ENCODE measurements around the gene TPO.
"Not testable (repeated sequence)": the region's sequence is repeated elsewhere in the genome, so short reads cannot be mapped to it uniquely, and the experiment has no call there.

TPO gene

DNA sequence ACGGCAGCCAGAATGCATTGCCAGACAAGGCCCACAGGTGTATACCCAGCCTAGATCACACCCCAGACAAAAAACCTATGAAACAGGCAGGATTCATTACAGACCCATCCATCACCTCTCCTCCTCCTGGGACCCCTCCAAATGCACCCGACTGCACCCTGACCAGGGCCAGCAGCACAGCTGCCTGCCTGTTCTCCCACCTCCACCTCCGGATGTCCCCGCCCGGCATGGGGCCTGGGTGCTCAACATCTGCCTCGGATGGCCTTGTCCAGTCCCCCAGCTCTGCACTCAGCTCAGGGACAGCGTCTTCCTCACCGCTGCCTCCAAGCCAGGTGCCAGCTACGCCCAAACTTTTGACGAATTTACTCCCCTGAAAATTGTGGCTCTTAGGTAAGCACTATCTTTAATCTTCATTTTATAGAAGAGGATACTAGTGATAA, 91.1 kb downstream of the TPO start:
- DNase-seq: no peak

DNA sequence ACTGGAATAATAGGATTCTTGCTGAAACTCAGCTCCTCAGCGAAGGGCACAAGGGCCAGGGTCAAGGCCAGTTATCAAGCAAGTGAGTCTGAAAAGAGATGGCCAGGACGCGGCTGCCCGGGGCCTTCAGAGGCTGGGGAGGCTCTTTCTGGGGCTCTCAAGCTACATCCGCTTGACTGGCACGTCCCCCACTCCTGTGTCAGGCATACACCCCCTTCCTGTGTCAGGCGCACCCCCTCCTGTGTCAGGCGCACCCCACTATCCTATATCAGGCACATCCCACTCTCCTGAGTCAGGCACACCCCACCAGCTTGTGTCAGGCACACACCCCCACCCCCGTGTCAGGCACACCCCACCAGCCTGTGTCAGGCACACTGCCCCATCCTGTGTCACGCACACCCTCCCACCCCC, 91.8 kb downstream of the TPO start:
- DNase-seq: no peak

DNA sequence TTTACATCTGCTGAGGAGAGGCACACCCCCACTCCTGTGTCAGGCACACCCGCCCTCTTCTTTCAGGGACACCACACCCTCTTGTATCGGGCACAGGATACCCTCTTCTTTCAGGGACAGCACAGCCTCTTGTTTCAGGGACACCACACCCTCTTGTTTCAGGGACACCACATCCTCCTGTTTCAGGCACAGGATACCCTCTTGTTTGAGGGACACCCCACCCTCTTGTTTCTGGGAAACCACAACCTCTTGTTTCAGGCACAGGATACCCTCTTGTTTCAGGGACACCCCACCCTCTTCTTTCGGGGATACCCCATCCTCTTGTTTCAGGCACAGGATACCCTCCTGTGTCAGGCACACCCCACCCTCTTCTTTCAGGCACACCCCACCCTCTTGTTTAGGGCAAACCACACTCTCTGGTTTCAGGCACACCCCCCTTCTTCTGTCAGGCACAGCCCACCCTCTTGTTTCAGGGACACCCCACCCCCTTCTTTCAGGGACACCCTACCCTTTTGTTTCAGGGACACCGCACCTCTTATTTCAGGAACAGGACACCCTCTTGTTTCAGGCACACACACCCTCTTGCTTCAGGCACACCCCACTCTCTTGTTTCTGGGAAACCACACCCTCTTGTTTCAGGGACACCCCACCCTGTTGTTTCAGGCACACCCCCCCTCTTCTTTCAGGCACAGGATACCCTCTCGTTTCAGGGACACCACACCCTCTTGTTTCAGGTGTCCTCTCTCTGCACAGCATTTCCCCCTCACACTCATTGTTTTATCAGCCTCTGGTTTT, 96.2 kb downstream of the TPO start:
- no peak for DNase-seq

DNA sequence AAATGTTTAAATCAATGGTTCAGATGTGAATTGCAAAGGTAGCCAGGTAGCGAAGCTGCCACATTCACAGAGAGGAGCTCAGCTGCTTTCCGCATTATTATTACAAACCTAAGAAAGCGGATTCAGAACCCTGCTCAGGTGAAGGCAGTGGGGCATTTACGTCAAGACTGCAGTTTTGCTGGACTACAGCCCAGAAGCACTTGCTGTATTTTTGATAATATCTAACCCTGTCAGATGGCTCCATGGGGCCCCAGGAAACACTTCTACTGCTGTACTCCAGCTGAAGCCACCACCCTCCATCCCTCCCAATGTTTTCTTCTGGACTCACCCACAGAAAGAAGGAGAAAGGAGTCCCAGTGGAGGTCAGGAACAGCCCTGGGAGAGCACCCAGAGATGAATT, 96.9 kb downstream of the TPO start:
- DNase-seq: no peak

DNA sequence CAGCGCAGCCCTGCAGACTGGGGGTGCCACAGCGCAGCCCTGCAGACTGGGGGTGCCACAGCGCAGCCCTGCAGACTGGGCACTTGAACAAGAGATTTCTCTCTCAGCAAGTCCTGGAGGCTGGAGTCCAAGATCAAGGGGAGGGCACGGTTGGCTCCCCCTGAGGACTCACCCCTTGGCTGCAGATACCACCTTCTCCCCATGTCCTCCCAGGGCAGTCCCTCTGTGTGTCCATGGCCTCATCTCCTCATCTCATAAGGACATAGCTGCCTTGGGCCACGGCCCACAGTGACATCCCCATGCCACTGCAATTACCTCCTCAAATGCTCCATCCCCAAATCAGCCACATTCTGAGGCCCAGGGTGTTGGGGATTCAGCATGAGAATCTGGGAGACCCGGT, 98.2 kb downstream of the TPO start:
- no peak for DNase-seq

DNA sequence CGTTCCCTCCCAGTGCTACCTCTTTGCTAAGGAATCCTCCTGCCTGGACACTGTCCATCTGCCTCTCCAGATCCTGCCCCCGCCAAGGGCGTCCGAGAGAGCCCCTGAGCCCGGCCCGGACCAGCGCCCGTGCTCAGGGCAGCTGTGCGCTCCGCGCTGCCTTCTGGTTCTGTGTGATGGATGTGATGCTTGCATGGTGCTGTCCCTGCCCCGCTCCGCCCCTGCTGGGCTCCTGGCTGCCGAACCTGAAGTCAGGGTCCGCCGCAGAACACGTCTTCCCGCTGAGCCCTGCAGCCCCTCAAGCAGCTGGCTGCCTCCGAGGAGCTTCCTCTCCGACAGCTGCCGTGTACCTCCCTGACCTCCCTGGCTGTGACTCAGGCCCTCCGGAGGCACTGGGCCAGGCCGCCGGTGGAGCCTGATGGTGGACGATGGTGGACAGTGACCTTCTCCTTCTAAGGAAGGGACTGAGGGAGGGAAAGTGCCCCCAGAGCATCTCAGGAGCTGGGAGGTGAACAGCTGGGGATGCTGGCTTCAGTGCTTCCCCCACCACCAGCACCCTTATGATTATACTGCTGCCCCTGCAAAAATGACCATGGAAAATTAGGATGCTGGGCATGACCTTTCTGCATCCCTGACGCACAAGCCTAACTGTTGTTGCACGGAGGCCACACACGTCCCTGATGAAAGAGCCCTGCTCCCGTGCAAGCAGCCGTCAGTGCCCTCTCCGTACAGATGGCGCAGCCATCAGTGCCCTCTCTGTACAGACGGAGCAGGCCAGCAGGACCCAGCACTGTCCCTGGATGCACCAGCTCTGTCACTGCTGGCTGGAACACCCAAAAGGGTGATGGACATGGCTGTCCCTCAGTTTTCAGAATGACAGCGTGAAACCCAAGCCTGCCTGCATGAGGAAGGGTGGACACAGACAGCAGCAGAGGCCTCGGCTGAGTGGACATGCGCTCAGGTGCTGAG, 99.3 kb downstream of the TPO start:
- DNase-seq: no peak

DNA sequence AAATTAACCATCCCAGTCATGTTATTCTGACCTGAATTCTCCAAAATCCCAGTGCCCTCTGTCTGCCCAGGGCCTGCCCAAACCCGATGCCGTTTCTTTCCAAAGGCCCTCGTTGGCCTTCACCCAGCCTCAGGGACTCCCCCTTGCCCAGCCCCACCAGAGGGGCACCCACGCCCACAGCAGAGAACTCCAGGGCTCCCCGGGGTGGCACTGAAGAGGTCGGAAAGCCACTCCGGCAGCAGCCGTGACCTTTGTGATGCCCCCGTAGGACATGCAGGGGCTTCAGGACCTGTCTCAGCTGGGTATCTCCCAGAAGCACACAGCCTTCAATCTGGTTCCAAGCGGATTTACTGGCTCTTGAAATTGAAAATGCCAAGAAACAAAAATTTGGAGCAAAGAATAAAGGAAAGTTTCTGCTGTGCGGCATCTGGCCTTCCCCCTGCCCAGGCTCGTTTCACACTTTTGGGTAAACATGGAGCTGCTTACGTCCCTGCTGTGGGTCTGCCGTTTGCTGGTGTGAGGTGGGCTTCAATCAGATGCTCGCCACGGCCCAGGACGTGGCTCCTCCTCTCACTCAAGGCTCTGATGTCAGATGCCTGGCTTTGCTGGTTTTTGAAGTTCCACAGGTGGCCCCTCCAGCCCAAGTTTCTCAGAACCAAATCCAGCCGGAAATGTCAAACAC, 101.3 kb downstream of the TPO start:
- no peak for DNase-seq

DNA sequence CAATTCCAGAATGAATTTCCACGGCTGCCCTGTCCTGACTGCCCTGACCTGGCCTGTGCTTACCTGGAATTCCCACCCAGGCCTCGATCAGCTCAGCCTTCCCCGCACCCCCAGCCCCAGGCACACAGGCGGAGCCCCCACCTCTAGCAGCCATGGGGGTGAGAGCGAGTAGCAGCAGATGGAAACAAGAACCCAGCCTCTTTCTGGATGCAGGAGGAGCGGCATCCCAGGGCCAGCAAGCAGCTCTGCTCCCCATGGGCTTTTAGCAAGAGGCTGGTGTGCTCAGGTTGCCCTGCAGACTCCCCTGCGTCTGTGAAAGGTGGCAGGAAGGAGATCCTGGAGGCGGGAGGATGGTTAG, 101.8 kb downstream of the TPO start:
- DNase-seq: no peak

DNA sequence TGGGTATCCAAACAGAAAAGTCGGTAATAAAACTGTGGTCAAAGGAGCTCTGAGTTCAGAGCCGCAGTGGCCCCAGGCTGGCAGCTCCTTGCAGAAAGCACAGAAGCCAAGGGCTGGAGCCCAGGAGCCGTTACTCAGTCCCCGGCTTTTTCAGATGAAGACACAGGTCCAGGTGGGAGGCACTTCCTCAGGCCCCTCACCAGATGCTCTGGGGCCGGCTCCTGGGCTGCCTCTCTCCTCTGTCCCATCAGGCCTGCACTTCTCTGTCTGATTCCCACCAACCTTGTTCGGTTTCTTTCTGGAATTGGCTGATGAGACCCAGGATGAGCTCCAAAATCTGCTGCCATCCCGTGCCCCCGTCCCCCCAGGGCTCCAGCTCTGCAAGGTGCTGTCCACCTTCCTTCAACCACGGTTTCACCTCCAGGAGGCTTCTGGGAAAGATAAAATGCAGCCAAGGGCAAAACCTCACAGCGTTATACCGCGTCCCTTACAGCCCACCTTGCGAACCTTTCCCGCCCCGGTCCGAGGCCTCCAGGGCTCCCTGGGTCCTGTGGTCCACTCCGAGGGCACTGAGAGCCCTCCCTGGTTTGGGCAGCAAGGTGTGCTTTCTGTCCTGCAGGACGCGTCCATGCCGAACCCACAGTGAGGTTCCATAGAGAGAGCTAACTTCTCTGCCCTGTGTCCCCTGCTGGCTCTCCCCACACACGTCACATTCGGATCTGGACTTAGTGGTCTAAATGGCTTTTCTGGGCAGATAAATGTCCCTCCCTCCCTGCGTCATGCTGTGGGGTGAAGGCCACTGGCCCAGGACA, 102.9 kb downstream of the TPO start:
- no peak for DNase-seq

DNA sequence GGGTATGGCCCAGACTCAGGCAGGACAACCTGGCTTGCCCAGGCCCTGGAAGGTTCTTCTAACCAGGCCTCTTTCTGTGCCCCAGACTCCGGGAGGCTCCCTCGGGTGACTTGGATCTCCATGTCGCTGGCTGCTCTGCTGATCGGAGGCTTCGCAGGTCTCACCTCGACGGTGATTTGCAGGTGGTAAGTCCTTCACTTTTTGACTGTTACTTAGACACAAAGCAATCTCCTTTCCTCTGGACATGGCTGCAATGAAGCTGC, 103.5 kb downstream of the TPO start:
- no peak for DNase-seq

DNA sequence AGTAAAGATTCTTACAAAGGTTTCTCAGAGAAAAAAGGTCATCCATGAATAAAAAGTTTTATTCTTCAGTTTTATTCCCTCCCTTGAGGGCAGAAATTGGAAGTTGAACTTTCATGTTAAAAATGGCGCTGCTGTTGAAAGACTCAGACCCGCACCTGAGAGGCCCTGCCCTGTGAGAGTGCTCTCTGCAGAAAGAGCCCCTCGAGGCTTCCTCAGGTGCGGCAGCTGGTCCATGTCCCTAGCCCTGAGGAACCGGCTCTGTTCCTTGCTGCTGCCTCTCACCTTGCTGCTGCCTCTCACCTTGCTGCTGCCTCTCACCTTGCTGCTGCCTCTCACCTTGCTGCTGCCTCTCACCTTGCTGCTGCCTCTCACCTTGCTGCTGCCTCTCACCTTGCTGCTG, 104.0 kb downstream of the TPO start:
- not testable (repeated sequence) for DNase-seq

DNA sequence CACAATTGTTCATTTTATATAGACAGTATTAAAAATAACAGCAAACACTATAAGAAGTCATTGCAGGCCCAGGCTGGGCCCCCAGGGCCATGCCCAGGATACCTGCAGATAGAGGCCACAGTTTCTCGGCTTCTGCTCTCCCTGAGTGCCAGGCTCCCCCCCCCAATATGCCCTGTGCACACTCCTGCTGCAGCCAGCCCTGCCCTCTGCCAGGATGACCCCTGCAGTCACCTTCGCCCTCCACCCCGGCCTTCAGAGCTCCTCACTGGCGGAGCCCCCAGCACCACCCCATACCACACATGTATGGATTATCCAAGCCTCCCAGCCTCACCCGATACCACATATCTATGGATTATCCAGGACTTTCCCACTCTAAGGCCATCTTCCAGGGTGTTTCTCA, 104.5 kb downstream of the TPO start:
- DNase-seq: no peak

DNA sequence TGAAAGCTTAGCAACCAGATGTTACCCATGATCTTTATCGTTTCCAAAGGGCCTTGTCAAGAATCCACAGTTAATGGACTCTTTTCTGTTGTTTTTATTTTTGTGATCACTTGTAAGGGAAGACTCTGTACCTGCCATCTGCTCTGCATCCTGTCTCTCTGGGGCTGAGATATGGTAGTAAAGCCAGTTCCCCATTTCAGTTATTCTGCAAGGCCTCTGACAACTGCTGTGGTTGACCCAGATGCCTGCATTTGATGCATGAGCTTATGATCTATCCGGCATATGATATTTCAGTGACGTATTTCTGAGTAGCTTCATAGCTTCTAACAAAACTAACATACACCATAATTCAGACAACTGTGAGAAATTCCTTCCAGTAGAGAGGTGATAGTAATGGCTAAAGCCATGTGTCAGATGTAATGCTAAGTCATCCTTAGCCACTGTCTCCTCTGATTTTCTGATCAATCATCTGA, 105.1 kb downstream of the TPO start:
- no peak for DNase-seq

DNA sequence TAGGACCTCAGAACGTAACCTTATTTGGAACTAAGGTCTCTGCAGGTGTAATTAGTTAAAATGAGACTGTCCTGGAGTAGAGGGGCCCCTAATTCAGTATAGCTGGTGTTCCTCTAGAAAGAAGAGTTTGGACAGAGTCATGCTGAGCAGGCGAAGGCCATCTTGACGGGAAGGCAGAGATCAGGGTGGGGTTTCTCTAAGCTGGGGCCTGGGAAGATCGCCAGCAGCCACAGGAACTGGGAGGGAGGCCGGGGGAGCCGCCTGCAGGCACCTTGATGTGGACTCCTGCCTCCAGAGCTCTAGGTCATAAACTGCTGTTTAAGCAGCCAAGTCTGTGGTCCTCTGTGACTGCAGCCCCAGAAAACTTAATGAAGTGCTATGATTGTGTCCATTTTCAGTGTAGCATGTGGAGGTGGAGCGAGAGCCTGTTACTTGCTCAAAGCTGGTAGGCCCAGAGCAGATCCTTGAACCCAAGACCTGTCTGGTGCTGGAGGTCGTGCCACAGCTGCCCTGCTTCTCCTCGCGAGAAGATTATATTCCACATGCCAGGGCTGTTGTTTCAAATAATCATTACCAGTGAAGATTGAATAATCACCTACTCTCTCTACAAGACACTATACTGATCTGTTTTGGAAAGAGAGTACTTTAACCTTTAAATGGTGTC, 105.7 kb downstream of the TPO start:
- peak; percentile 3 for DNase-seq

DNA sequence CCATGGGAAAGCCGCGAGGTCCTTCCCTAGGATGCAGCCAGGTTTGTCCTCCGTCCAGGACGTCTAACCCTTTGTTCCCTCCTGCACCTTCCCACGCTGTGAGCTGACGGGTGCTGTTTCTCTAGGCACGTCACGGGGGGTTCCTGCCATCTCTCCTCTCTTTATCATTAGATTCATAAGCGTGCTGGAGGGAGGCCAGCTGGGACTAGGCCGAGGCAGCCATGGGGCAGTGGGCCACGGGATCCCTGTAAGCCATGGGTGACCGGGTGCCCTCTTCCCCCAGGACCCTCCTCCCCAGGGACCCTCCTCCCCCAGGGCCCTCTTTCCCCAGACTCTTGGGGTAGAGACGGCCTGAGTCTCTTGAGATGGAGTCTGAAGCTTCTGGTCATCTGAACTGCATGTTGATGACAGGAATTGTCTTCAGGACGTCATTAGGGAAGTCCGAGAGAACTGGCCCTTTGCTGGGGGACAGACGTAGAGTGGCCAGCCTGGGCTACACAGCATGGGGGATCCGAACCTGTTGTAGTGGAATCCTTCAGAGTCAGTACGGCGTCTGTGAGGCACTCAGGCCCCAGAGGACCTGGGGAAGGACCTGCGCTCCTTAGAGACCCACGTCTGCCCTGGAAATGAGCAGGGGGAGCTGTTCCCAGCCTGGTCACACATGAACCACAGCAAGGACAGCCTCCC, 108.1 kb downstream of the TPO start:
- no peak for DNase-seq

DNA sequence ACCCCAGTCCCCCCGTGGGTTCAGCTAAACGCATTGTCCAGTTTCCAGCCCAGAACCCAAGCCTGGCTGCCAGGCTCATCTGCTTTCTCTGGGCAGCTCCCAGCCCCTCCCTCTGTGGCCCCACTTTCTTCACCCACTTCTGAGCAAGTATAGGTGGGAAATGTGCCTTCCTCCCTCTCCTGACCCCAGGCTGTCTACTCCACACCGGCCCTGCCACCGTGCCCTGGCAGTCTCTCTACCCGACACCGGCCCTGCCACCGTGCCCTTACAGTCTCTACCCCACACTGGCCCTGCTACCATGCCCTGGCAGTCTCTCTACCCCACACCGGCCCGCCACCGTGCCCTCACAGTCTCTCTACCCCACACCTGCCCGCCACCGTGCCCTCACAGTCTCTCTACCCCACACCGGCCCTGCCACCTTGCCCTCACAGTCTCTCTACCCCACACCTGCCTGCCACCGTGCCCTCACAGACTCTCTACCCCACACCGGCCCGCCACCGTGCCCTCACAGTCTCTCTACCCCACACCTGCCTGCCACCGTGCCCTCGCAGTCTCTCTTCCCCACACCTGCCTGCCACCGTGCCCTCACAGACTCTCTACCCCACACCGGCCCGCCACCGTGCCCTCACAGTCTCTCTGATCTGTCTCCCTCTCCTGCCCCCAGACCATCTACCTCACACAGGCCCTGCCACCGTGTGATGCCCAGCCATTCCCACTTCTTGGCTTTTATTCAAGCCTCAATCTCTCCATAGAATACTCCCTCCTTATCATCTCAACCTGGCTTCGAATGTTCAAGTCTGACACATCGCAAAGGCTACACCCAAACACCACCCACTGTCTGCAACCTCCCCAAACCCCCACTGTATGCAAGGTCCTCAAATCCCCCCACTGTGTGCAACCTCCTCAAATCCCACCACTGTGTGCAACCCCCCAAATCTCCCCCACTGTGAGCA, 108.9 kb downstream of the TPO start:
- no peak for DNase-seq

DNA sequence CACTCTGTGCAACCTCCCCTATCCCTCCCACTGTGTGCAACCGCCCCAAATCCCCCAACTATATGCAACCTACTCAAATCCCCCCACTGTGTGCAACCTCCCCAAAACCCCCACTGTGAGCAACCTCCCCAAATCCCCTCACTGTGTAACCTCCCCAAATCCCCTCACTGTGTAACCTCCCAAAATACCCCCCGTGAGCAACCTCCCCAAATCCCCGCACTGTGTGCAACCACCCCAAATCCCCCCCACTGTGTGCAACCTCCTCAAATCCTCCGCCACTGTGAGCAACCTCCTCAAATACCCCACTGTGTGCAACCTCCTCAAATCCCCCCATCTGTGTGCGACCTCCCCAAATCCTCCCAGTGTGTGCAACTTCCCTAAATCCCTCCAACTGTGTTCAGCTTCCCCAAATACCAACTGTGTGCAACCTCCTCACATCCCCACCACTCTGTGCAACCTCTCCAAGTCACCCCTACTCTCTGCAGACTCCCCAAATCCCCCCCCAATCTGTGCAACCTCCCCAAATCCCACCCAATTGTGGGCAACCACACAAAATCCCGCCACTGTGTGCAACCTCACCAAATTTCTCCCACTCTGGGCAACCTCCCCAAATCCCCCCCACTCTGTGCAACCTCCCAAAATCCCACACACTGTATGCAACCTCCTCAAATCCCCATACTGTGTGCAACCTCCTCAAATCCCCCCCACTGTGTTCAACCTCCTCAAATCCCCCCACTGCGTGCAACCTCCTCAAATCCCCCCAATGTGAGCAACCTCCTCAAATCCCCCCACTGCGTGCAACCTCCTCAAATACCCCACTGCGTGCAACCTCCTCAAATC, 114.1 kb downstream of the TPO start:
- DNase-seq: no peak

DNA sequence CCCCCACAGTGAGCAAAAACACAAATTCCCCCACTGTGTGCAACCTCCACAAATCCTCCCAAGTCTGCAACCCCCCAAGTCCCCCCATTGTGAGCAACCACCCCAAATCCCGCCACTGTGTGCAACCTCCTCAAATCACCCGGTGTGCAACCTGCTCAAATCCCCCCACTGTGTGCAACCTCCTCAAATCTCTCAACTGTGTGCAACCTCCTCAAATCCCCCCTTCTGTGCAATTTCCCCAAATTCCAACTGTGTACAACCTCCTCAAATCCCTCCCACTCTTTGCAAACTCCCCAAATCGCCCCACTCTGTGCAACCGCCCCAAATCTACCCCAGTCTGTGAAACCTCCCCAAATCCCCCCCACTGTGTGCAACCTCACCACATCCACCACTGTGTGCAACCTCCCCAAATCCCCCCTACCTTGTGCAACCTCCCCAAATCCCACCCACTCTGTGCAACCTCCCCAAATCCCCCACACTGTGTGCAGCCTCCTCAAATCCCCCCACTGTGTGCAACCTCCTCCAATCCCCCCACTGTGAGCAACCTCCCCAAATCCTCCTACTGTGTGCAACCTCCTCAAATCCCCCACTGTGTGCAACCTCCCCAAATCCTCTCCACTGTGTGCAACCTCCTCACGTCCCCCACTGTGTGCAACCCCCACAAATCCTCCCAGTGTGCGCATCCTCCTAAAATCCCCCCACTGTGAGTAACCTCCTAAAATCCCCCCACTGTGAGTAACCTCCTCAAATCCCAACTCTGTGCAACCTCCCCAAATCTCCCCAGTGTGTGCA, 115.2 kb downstream of the TPO start:
- DNase-seq: no peak

Data from fibroblast of skin of back (primary cell).